Hepatocyte (in vitro differentiated cells): ENCODE results near the gene FGF2. TPM values are rescaled to one million over a fixed set of nuclear protein-coding genes. Genes with fewer than 3 reads are reported as not detected.

ENCODE experiments used
- DNase-seq: peaks from one replicate; pipeline ENCODE4 v3.0.0-alpha.2; 2016; ENCODE audit warnings: low spot score
- H2AFZ ChIP-seq: fragments of 200-600 bp; sonication (generic); 2 replicates; pipeline ENCODE4 v1.6.0; 2016; ENCODE audit warnings: antibody characterized with exemption, mild to moderate bottlenecking
- H3K27ac ChIP-seq: fragments of 200-600 bp; sonication (generic); 2 replicates; pipeline ENCODE4 v1.5.1; 2016; ENCODE audit warnings: mild to moderate bottlenecking
- H3K27me3 ChIP-seq: fragments of 200-600 bp; sonication (generic); 2 replicates; pipeline ENCODE4 v1.6.1; 2016
- H3K36me3 ChIP-seq: fragments of 200-600 bp; sonication (generic); replicated peaks from 2 replicates; pipeline ENCODE4 v1.5.1; 2016; ENCODE audit warnings: low read depth; ENCODE audit not compliant: insufficient read depth
- H3K4me1 ChIP-seq: fragments of 200-600 bp; sonication (generic); 2 replicates; pipeline ENCODE4 v1.5.1; 2016; ENCODE audit warnings: mild to moderate bottlenecking, moderate library complexity; ENCODE audit not compliant: insufficient read depth
- H3K4me2 ChIP-seq: fragments of 200-600 bp; sonication (generic); 2 replicates; pipeline ENCODE4 v1.6.0; 2016
- H3K4me3 ChIP-seq: fragments of 200-600 bp; sonication (generic); 2 replicates; pipeline ENCODE4 v1.5.1; 2016; ENCODE audit warnings: mild to moderate bottlenecking
- H3K79me2 ChIP-seq: fragments of 200-600 bp; sonication (generic); 2 replicates; pipeline ENCODE4 v1.6.0; 2017; ENCODE audit warnings: mild to moderate bottlenecking
- H3K9me2 ChIP-seq: fragments of 200-600 bp; sonication (generic); replicated peaks from 2 replicates; pipeline ENCODE4 v1.6.0; 2017; ENCODE audit warnings: mild to moderate bottlenecking; ENCODE audit not compliant: insufficient read depth
- H3K9me3 ChIP-seq: fragments of 200-600 bp; sonication (generic); 2 replicates; pipeline ENCODE4 v1.5.1; 2016; ENCODE audit warnings: low read depth, mild to moderate bottlenecking
- H4K20me1 ChIP-seq: fragments of 200-600 bp; sonication (generic); 2 replicates; pipeline ENCODE4 v1.6.0; 2016; ENCODE audit warnings: mild to moderate bottlenecking; ENCODE audit not compliant: insufficient read depth, poor library complexity, severe bottlenecking
- CTCF ChIP-seq: fragments of 200-600 bp; sonication (generic); IDR thresholded peaks from 2 replicates; pipeline ENCODE4 v1.5.1; 2016; ENCODE audit warnings: antibody characterized with exemption, mild to moderate bottlenecking; ENCODE audit not compliant: poor library complexity
- EZH2 ChIP-seq: fragments of 200-600 bp; sonication (generic); IDR thresholded peaks from 2 replicates; pipeline ENCODE4 v1.6.1; 2016; ENCODE audit warnings: antibody characterized with exemption, mild to moderate bottlenecking, borderline replicate concordance
- EZH2phosphoT487 ChIP-seq: fragments of 200-600 bp; sonication (generic); IDR thresholded peaks from one replicate; pipeline ENCODE4 v1.6.1; 2018; ENCODE audit warnings: antibody characterized with exemption, mild to moderate bottlenecking, low read depth, moderate library complexity; ENCODE audit not compliant: unreplicated experiment, severe bottlenecking
- WGBS: methylation state at CpG from one replicate; pipeline ENCODE4 v1.1.6; 2016; ENCODE audit warnings: low lambda C conversion rate; ENCODE audit errors: missing lambda C conversion rate; 5-methylcytosine and 5-hydroxymethylcytosine counted together
- polyA plus RNA-seq: library from polyadenylated mRNA; unstranded; fragments of >200 nt; fragmentation: Nextera tagmentation; extraction: Ambion mirVana; gene quantifications from 2 replicates; pipeline ENCODE4 v1.2.1, GENCODE V29; 2016
- total RNA-seq: library from RNA; depleted of rRNA; stranded (reverse); fragments of >200 nt; gene quantifications from 2 replicates; pipeline ENCODE4 v1.2.3, GENCODE V29; 2014

FGF2 gene
- total RNA-seq (9.7 and 11.3 TPM in 2 replicates), polyA plus RNA-seq (3.9 and 4.5 TPM in 2 replicates)

GRCh38 chr4:122826553-122827257 is at the start of gene FGF2:
FGF2 (plus strand) TSS chr4:122826831; CDS start chr4:122827175, 344 bp downstream.
- H3K9me2 ChIP-seq: no peaks in the 10 kb centered on the region
- peak; percentile 74 for DNase-seq
- peak within 1 kb of the TSS; percentile 92 for H3K4me2 ChIP-seq
- H3K27me3 ChIP-seq: peaks cover 25% of the 10 kb centered on the region
- TF ChIP-seq CTCF (no peak), EZH2 (no peak), EZH2phosphoT487 (no peak)
- H3K9me3 ChIP-seq: no peaks in the 10 kb centered on the region
- H3K4me3 ChIP-seq: peak within 1 kb of the TSS; percentile 86
- no peaks in the 10 kb centered on the region for H3K36me3 ChIP-seq
- peaks cover 21% of the 10 kb centered on the region for H3K79me2 ChIP-seq
- H3K27ac ChIP-seq: peak within 1 kb of the TSS; percentile 89
- H4K20me1 ChIP-seq: no peaks in the 10 kb centered on the region
- H2AFZ ChIP-seq: peak within 1 kb of the TSS; percentile 81
- H3K4me1 ChIP-seq: peaks cover 4% of the 10 kb centered on the region
- WGBS: 0% methylated on average over 37 of the region's 97 CpGs

- Histone ChIP-seq H3K9me3 (no peaks in the 10 kb centered on the region), H3K4me2 (no peak overlapping the region), H3K4me1 (peaks cover 8% of the 10 kb centered on the region), H2AFZ (no peak overlapping the region), H4K20me1 (no peaks in the 10 kb centered on the region), H3K79me2 (no peaks in the 10 kb centered on the region), H3K36me3 (no peaks in the 10 kb centered on the region), H3K9me2 (no peaks in the 10 kb centered on the region), H3K4me3 (no peak overlapping the region), H3K27ac (no peak overlapping the region), H3K27me3 (no peaks in the 10 kb centered on the region)
- DNase-seq: no peak
- WGBS: 56% methylated on average over 4 of the region's 4 CpGs
- no peak for TF ChIP-seq EZH2
Observed at GRCh38 chr4:122776916-122777315, 49.7 kb upstream of the FGF2 start.

- Histone ChIP-seq H3K9me2 (no peaks in the 10 kb centered on the region), H3K4me1 (peaks cover 9% of the 10 kb centered on the region), H3K9me3 (no peaks in the 10 kb centered on the region), H3K79me2 (no peaks in the 10 kb centered on the region), H3K27me3 (no peaks in the 10 kb centered on the region), H3K4me2 (no peak overlapping the region), H3K27ac (no peak overlapping the region), H3K4me3 (no peak overlapping the region), H2AFZ (no peak overlapping the region), H4K20me1 (no peaks in the 10 kb centered on the region), H3K36me3 (no peaks in the 10 kb centered on the region)
- TF ChIP-seq CTCF (no peak), EZH2phosphoT487 (no peak), EZH2 (no peak)
- DNase-seq: no peak
- 89% methylated on average over 7 of the region's 7 CpGs for WGBS
Observed at GRCh38 chr4:122777846-122778673, 48.6 kb upstream of the FGF2 start.

GRCh38 chr4:122781486-122781885 is 45.1 kb upstream of the FGF2 start:
- Histone ChIP-seq H4K20me1 (no peaks in the 10 kb centered on the region), H3K36me3 (no peaks in the 10 kb centered on the region), H3K79me2 (no peaks in the 10 kb centered on the region), H2AFZ (no peak overlapping the region), H3K4me3 (no peak overlapping the region), H3K27me3 (no peaks in the 10 kb centered on the region), H3K27ac (no peak overlapping the region), H3K4me2 (no peak overlapping the region), H3K4me1 (peaks cover 17% of the 10 kb centered on the region), H3K9me3 (no peaks in the 10 kb centered on the region), H3K9me2 (no peaks in the 10 kb centered on the region)
- WGBS: 80% methylated on average over 2 of the region's 2 CpGs
- TF ChIP-seq EZH2phosphoT487: no peak
- no peak for TF ChIP-seq CTCF
- no peak for TF ChIP-seq EZH2
- DNase-seq: no peak
